GM12891 (cell line): ENCODE data around the gene MOB3A.

Experiments
- PAX5 ChIP-seq: IDR thresholded peaks from 2 replicates; pipeline ENCODE4 v1.6.1; 2011; ENCODE audit warnings: low read length, moderate library complexity, mild to moderate bottlenecking; ENCODE audit not compliant: insufficient read depth, severe bottlenecking
- POLR2A ChIP-seq: IDR thresholded peaks from 2 replicates; pipeline ENCODE4 v1.6.1; 2011; ENCODE audit warnings: low read depth, low read length, control low read depth
- POLR2AphosphoS5 ChIP-seq: IDR thresholded peaks from 2 replicates; pipeline ENCODE4 v1.6.1; 2011; ENCODE audit warnings: low read depth, low read length, control low read depth
- POU2F2 ChIP-seq: IDR thresholded peaks from 2 replicates; pipeline ENCODE4 v1.6.1; 2011; ENCODE audit warnings: low read depth, mild to moderate bottlenecking, control low read depth, low read length, moderate library complexity
- SPI1 ChIP-seq: IDR thresholded peaks from 2 replicates; pipeline ENCODE4 v1.6.1; 2011; ENCODE audit warnings: low read depth, low read length, control low read depth
- TAF1 ChIP-seq: IDR thresholded peaks from 2 replicates; pipeline ENCODE4 v1.6.1; 2011; ENCODE audit warnings: low read depth, low read length, control low read depth

- TF ChIP-seq POLR2A (no peak), TAF1 (no peak), POLR2AphosphoS5 (no peak), SPI1 (no peak), POU2F2 (no peak), PAX5 (no peak)
Measured at GRCh38 chr19:2113439-2114211, 17.5 kb upstream of the MOB3A start.
